HCT116 (cell line): ENCODE measurements around the gene MICALL2. TPM values are rescaled to one million over a fixed set of nuclear protein-coding genes. Genes with fewer than 3 reads are reported as not detected.

ENCODE experiments used
- ATAC-seq: fragments of 200-7000 bp; cut with Tn5 transposase; 2 replicates; pipeline ENCODE4 v1.9.1; 2020; ENCODE audit warnings: mild to moderate bottlenecking, moderate library complexity
- BruUV-seq: library from RNA; stranded (reverse); fragments of 400-500 nt; replicated peaks from 2 replicates; lab custom pipeline; 2021; lab: Mats Ljungman, UMichigan
- CTCF ChIA-PET: fragments of 300-600 bp; sonication (Branson Sonifier 250); formaldehyde crosslinking; loops from one replicate; lab custom pipeline; 2021; ENCODE audit warnings: antibody characterized with exemption; lab: Charles Lee
- POLR2A ChIA-PET: fragments of 300-600, 350-600 bp; sonication (Branson Sonifier 250); formaldehyde crosslinking; loops from one replicate; lab custom pipeline; 2021; ENCODE audit warnings: antibody characterized with exemption; lab: Charles Lee
- RAD21 ChIA-PET, 2 experiments: fragments of 300-600 bp; sonication (Branson Sonifier 250); formaldehyde crosslinking; loops; one replicate each; lab custom pipeline; 2023; ENCODE audit warnings: low total read pairs in 2 of 2; ENCODE audit not compliant: uncharacterized antibody in 2 of 2, unreplicated experiment in 2 of 2, low non-redundant PET in 1 of 2; lab: Charles Lee
- DNase-seq: peaks from one replicate; pipeline ENCODE4 v3.0.0-alpha.2; 2010; ENCODE audit warnings: low read depth, low spot score
- H2AFZ ChIP-seq: fragments of 200-600 bp; shearing (Covaris generic), sonication (generic); 2 replicates; pipeline ENCODE4 v1.6.1; 2017; ENCODE audit warnings: low read depth, mixed run types, mixed read lengths, antibody characterized with exemption, low read length; ENCODE audit not compliant: poor library complexity, severe bottlenecking
- H3K27ac ChIP-seq: 2 replicates; pipeline ENCODE4 v1.5.1; 2012; ENCODE audit warnings: low read depth, low read length
- H3K27me3 ChIP-seq: fragments of 200-600 bp; sonication (generic); 2 replicates; pipeline ENCODE4 v1.6.1; 2016; ENCODE audit warnings: mixed run types, low read length, mixed read lengths; ENCODE audit not compliant: insufficient read depth
- H3K36me3 ChIP-seq, 2 experiments: fragments of 200-500 bp in 1 of 2; fragments of 200-600 bp in 1 of 2; sonication (Bioruptor generic) in 1 of 2; sonication (generic) in 1 of 2; 2 replicates each; pipeline versions ENCODE4 v1.5.1 to v1.6.1; 2014 to 2016; ENCODE audit warnings: low read length in 2 of 2, inconsistent platforms in 1 of 2, mixed read lengths in 1 of 2, mixed run types in 1 of 2; ENCODE audit not compliant: insufficient read depth in 2 of 2, control insufficient read depth in 1 of 2
- H3K4me1 ChIP-seq, 2 experiments: fragments of 200-600 bp in 1 of 2; sonication (generic) in 1 of 2; 2 replicates each; pipeline versions ENCODE4 v1.5.1 to v1.6.1; 2012 to 2017; ENCODE audit warnings: low read length in 2 of 2, inconsistent platforms in 1 of 2, mild to moderate bottlenecking in 1 of 2, mixed read lengths in 1 of 2, mixed run types in 1 of 2, moderate library complexity in 1 of 2; ENCODE audit not compliant: insufficient read depth in 2 of 2, control insufficient read depth in 1 of 2
- H3K4me2 ChIP-seq: fragments of 200-600 bp; sonication (generic); 2 replicates; pipeline ENCODE4 v1.6.1; 2017; ENCODE audit warnings: mixed run types, low read length, mixed read lengths
- H3K4me3 ChIP-seq, 2 experiments: fragments of 200-600 bp in 1 of 2; sonication (generic) in 1 of 2; replicated peaks in 1 of 2; 2 replicates each; pipeline ENCODE4 v1.5.1; 2011 to 2016; ENCODE audit warnings: low read length in 2 of 2, control low read depth in 1 of 2, low read depth in 1 of 2, mild to moderate bottlenecking in 1 of 2, mixed read lengths in 1 of 2, mixed run types in 1 of 2
- H3K79me2 ChIP-seq: fragments of 200-600 bp; sonication (generic); 2 replicates; pipeline ENCODE4 v1.6.1; 2017; ENCODE audit warnings: mild to moderate bottlenecking, mixed run types, low read length, moderate library complexity, mixed read lengths; ENCODE audit not compliant: insufficient read depth
- H3K9ac ChIP-seq: fragments of 200-600 bp; sonication (generic); 2 replicates; pipeline ENCODE4 v1.6.1; 2016; ENCODE audit warnings: low read length, mixed read lengths
- H3K9me2 ChIP-seq: fragments of 200-600 bp; sonication (generic), shearing (Covaris generic); 2 replicates; pipeline ENCODE4 v1.6.1; 2017; ENCODE audit warnings: mixed run types, mild to moderate bottlenecking, moderate library complexity; ENCODE audit not compliant: insufficient read depth
- H3K9me3 ChIP-seq, 2 experiments: fragments of 200-500 bp in 1 of 2; fragments of 200-600 bp in 1 of 2; sonication (Bioruptor generic) in 1 of 2; sonication (generic) in 1 of 2; 2 replicates each; pipeline ENCODE4 v1.6.1; 2014 to 2017; ENCODE audit warnings: low read length in 2 of 2, mixed read lengths in 2 of 2, inconsistent platforms in 1 of 2, low read depth in 1 of 2, mild to moderate bottlenecking in 1 of 2, mixed run types in 1 of 2, moderate library complexity in 1 of 2; ENCODE audit not compliant: control insufficient read depth in 1 of 2, insufficient read depth in 1 of 2
- H4K20me1 ChIP-seq: fragments of 200-600 bp; sonication (generic), shearing (Covaris generic); 2 replicates; pipeline ENCODE4 v1.6.1; 2017; ENCODE audit warnings: mixed run types, mild to moderate bottlenecking, moderate library complexity; ENCODE audit not compliant: insufficient read depth
- CBX3 ChIP-seq: IDR thresholded peaks from 2 replicates; pipeline ENCODE4 v1.6.1; 2012; ENCODE audit warnings: low read depth
- EGR1 ChIP-seq: IDR thresholded peaks from 2 replicates; pipeline ENCODE4 v1.6.1; 2012; ENCODE audit warnings: low read depth
- EZH2 ChIP-seq: fragments of 200-600 bp; sonication (generic); IDR thresholded peaks from 2 replicates; pipeline ENCODE4 v1.6.1; 2017; ENCODE audit warnings: antibody characterized with exemption, mixed run types
- FOSL1 ChIP-seq: IDR thresholded peaks from 2 replicates; pipeline ENCODE4 v1.6.1; 2012; ENCODE audit warnings: low read depth
- JUND ChIP-seq: IDR thresholded peaks from 2 replicates; pipeline ENCODE4 v1.6.1; 2012
- POLR2A ChIP-seq: IDR thresholded peaks from 2 replicates; pipeline ENCODE4 v1.7.0; 2011; ENCODE audit warnings: borderline replicate concordance; ENCODE audit not compliant: insufficient read depth, insufficient read length; ENCODE audit errors: extremely low read depth
- POLR2AphosphoS5 ChIP-seq: IDR thresholded peaks from 2 replicates; pipeline ENCODE4 v1.6.1; 2011; ENCODE audit warnings: mild to moderate bottlenecking, low read depth, low read length, moderate library complexity
- RAD21 ChIP-seq: IDR thresholded peaks from 2 replicates; pipeline ENCODE4 v1.6.1; 2012; ENCODE audit warnings: low read depth, mild to moderate bottlenecking
- SRF ChIP-seq: IDR thresholded peaks from 2 replicates; pipeline ENCODE4 v1.6.1; 2012; ENCODE audit warnings: low read depth
- TCF7L2 ChIP-seq: IDR thresholded peaks from 2 replicates; pipeline ENCODE4 v1.7.0; 2011; ENCODE audit warnings: borderline replicate concordance, inconsistent platforms; ENCODE audit not compliant: insufficient read depth, insufficient read length; ENCODE audit errors: extremely low read depth
- ZFX ChIP-seq: fragments of 450-650 bp; IDR thresholded peaks from 2 replicates; pipeline ENCODE4 v1.6.1; 2017
- ZNF274 ChIP-seq: fragments of 200-500 bp; sonication (Bioruptor generic); IDR thresholded peaks from 2 replicates; pipeline ENCODE4 v1.6.1; 2014; ENCODE audit warnings: mild to moderate bottlenecking, low read depth, low read length, inconsistent platforms
- intact Hi-C: fragments of 100-400 bp; cut with micrococcal nuclease; formaldehyde crosslinking; loops from 2 replicates; pipeline ENCODE4 v1.10.0; 2022
- total RNA-seq: library from RNA; stranded (reverse); gene quantifications from one replicate; pipeline ENCODE4 v1.2.1, GENCODE V29; 2021; ENCODE audit not compliant: unreplicated experiment
- TF ChIP-seq, protein P1 (sequence below): IDR thresholded peaks from 2 replicates; pipeline ENCODE4 v1.6.1; 2012
- TF ChIP-seq, protein P2 (sequence below), 3 experiments: fragments of 200-600 bp in 1 of 3; sonication (generic) in 1 of 3; IDR thresholded peaks in 2 of 3; conservative IDR thresholded peaks in 1 of 3; 2 replicates each; pipeline ENCODE4 v1.5.1; 2012 to 2017; ENCODE audit warnings: low read depth in 2 of 3, low read length in 2 of 3, antibody characterized with exemption in 1 of 3, borderline replicate concordance in 1 of 3, control low read depth in 1 of 3, mild to moderate bottlenecking in 1 of 3, mixed read lengths in 1 of 3, mixed run types in 1 of 3, moderate library complexity in 1 of 3; ENCODE audit not compliant: insufficient read depth in 1 of 3
- TF ChIP-seq, protein P3 (sequence below): IDR thresholded peaks from 2 replicates; pipeline ENCODE4 v1.6.1; 2012; ENCODE audit warnings: low read depth

MICALL2 gene
- total RNA-seq, 1 experiment from 2014 or later: 60.7 TPM

DNA sequence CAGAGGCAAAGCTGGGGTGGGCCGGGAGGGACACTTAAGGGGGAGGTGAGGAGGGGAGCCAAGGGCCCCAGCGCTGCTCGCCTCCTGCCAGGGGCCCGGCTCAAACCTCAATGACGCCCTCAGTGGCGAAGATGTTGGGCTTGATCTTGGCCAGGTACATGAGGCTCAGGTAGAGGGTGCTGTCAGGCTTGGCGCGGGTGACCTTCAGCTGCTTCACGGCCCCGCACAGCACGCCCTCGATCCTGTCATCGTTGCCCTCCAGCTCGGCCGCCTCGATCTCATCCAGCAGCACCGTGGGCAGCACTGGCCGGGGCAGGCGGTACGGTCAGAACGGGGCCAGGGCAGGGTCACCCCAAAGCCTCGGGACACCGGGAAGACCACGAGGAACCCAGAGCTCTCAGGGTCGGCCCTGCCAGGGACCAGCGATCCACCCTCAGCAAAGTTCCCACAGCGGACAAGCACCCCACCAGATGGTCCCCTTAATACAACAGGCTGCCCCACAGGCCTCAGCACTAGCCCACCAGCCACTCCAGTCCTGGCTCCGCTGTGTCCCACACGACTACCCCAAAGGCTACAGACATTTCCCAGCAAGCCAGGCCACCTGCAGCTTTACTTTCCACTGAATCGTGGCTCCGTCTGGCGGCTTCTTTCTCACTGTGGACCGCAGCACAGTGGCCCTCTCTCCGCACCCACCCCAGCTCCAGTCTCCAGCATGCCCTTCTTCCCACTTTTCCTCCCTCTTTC is 41.0 kb upstream of the MICALL2 start:
- Histone ChIP-seq H3K9me2 (no peaks in the 10 kb centered on the region), H4K20me1 (no peaks in the 10 kb centered on the region), H3K36me3 (peaks cover 22 to 26% of the 10 kb centered on the region in 2 experiments; a peak in 3 of 4 replicates), H3K27me3 (no peaks in the 10 kb centered on the region), H3K4me1 (peaks cover 12 to 15% of the 10 kb centered on the region in 2 experiments), H3K4me2 (no peak overlapping the region)
- ChIA-PET RAD21 (no interaction called here), POLR2A (no interaction called here)
- no peak for ATAC-seq
- intact Hi-C loops: no loop called here
- no TSS peak for BruUV-seq
- TF ChIP-seq SRF (no peak), RAD21 (no peak), ZNF274 (no peak), TCF7L2 (no peak), CBX3 (no peak), EGR1 (no peak), ZFX (no peak), POLR2AphosphoS5 (no peak), EZH2 (no peak), POLR2A (no peak), JUND (no peak), FOSL1 (no peak)
- TF ChIP-seq, protein P1, sequence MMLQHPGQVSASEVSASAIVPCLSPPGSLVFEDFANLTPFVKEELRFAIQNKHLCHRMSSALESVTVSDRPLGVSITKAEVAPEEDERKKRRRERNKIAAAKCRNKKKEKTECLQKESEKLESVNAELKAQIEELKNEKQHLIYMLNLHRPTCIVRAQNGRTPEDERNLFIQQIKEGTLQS: no peak
- TF ChIP-seq, protein P2, sequence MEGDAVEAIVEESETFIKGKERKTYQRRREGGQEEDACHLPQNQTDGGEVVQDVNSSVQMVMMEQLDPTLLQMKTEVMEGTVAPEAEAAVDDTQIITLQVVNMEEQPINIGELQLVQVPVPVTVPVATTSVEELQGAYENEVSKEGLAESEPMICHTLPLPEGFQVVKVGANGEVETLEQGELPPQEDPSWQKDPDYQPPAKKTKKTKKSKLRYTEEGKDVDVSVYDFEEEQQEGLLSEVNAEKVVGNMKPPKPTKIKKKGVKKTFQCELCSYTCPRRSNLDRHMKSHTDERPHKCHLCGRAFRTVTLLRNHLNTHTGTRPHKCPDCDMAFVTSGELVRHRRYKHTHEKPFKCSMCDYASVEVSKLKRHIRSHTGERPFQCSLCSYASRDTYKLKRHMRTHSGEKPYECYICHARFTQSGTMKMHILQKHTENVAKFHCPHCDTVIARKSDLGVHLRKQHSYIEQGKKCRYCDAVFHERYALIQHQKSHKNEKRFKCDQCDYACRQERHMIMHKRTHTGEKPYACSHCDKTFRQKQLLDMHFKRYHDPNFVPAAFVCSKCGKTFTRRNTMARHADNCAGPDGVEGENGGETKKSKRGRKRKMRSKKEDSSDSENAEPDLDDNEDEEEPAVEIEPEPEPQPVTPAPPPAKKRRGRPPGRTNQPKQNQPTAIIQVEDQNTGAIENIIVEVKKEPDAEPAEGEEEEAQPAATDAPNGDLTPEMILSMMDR (IDR thresholded peaks at IDR 0.05 in 2 of 3, conservative IDR thresholded peaks at IDR 0.05 in 1 of 3; ENCODE audit: borderline replicate concordance in 1 of 3, insufficient read depth in 1 of 3, low read depth in 2 of 3, low read length in 2 of 3): no peak
- TF ChIP-seq, protein P3, sequence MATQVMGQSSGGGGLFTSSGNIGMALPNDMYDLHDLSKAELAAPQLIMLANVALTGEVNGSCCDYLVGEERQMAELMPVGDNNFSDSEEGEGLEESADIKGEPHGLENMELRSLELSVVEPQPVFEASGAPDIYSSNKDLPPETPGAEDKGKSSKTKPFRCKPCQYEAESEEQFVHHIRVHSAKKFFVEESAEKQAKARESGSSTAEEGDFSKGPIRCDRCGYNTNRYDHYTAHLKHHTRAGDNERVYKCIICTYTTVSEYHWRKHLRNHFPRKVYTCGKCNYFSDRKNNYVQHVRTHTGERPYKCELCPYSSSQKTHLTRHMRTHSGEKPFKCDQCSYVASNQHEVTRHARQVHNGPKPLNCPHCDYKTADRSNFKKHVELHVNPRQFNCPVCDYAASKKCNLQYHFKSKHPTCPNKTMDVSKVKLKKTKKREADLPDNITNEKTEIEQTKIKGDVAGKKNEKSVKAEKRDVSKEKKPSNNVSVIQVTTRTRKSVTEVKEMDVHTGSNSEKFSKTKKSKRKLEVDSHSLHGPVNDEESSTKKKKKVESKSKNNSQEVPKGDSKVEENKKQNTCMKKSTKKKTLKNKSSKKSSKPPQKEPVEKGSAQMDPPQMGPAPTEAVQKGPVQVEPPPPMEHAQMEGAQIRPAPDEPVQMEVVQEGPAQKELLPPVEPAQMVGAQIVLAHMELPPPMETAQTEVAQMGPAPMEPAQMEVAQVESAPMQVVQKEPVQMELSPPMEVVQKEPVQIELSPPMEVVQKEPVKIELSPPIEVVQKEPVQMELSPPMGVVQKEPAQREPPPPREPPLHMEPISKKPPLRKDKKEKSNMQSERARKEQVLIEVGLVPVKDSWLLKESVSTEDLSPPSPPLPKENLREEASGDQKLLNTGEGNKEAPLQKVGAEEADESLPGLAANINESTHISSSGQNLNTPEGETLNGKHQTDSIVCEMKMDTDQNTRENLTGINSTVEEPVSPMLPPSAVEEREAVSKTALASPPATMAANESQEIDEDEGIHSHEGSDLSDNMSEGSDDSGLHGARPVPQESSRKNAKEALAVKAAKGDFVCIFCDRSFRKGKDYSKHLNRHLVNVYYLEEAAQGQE: no peak
- TF ChIP-seq, all 23 proteins: peak for 0
- no peak overlapping the region for H2AFZ ChIP-seq
- H3K4me3 ChIP-seq: no peak overlapping the region
- DNase-seq: no peak
- CTCF ChIA-PET: no interaction called here
- no peaks in the 10 kb centered on the region for H3K9me3 ChIP-seq
- peaks cover 38% of the 10 kb centered on the region for H3K79me2 ChIP-seq
- H3K27ac ChIP-seq: no peak overlapping the region
- H3K9ac ChIP-seq: no peak overlapping the region
